Panc1 (cell line): ENCODE measurements around the gene ZC3H15.

Source experiments
- POLR2AphosphoS5 ChIP-seq: IDR thresholded peaks from 2 replicates; pipeline ENCODE4 v1.6.1; 2012; ENCODE audit warnings: mild to moderate bottlenecking, low read depth, low read length, moderate library complexity
- SIN3A ChIP-seq: IDR thresholded peaks from 2 replicates; pipeline ENCODE4 v1.6.1; 2012; ENCODE audit warnings: low read depth, mild to moderate bottlenecking, low read length, moderate library complexity, borderline replicate concordance; ENCODE audit not compliant: insufficient read depth
- TCF7L2 ChIP-seq: IDR thresholded peaks from 2 replicates; pipeline ENCODE4 v1.6.1; 2011; ENCODE audit warnings: mild to moderate bottlenecking, low read depth, low read length, inconsistent platforms
- TF ChIP-seq, protein P1 (sequence below): fragments of 450-650 bp; IDR thresholded peaks from 2 replicates; pipeline ENCODE4 v1.5.1; 2017; ENCODE audit warnings: mild to moderate bottlenecking
- TF ChIP-seq, protein P2 (sequence below), 2 experiments: IDR thresholded peaks; 2 replicates each; pipeline ENCODE4 v1.6.1; 2011 to 2012; ENCODE audit warnings: low read depth in 2 of 2, control low read depth in 1 of 2, low read length in 1 of 2, mild to moderate bottlenecking in 1 of 2, moderate library complexity in 1 of 2; ENCODE audit not compliant: insufficient read depth in 1 of 2

DNA sequence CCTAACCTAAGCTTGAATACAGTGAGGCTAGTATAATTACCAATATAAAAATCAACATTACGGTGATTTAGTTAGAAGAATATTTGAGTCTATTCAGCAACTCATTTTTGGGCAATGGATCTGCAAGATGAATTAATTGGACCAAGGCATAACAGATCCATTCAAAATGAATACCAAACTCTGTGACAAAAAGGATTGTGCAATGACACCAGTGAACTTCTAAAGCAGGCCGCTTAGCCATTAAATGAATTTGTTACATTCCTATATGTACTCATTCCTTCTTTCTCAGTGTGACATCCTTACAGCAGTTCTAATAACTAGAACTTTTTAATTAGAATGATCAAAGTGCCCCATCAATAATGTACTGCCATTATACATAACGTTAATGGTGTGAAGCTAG is 44.3 kb downstream of the ZC3H15 start:
- TF ChIP-seq, protein P1, sequence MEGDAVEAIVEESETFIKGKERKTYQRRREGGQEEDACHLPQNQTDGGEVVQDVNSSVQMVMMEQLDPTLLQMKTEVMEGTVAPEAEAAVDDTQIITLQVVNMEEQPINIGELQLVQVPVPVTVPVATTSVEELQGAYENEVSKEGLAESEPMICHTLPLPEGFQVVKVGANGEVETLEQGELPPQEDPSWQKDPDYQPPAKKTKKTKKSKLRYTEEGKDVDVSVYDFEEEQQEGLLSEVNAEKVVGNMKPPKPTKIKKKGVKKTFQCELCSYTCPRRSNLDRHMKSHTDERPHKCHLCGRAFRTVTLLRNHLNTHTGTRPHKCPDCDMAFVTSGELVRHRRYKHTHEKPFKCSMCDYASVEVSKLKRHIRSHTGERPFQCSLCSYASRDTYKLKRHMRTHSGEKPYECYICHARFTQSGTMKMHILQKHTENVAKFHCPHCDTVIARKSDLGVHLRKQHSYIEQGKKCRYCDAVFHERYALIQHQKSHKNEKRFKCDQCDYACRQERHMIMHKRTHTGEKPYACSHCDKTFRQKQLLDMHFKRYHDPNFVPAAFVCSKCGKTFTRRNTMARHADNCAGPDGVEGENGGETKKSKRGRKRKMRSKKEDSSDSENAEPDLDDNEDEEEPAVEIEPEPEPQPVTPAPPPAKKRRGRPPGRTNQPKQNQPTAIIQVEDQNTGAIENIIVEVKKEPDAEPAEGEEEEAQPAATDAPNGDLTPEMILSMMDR: no peak
- TF ChIP-seq, protein P2, sequence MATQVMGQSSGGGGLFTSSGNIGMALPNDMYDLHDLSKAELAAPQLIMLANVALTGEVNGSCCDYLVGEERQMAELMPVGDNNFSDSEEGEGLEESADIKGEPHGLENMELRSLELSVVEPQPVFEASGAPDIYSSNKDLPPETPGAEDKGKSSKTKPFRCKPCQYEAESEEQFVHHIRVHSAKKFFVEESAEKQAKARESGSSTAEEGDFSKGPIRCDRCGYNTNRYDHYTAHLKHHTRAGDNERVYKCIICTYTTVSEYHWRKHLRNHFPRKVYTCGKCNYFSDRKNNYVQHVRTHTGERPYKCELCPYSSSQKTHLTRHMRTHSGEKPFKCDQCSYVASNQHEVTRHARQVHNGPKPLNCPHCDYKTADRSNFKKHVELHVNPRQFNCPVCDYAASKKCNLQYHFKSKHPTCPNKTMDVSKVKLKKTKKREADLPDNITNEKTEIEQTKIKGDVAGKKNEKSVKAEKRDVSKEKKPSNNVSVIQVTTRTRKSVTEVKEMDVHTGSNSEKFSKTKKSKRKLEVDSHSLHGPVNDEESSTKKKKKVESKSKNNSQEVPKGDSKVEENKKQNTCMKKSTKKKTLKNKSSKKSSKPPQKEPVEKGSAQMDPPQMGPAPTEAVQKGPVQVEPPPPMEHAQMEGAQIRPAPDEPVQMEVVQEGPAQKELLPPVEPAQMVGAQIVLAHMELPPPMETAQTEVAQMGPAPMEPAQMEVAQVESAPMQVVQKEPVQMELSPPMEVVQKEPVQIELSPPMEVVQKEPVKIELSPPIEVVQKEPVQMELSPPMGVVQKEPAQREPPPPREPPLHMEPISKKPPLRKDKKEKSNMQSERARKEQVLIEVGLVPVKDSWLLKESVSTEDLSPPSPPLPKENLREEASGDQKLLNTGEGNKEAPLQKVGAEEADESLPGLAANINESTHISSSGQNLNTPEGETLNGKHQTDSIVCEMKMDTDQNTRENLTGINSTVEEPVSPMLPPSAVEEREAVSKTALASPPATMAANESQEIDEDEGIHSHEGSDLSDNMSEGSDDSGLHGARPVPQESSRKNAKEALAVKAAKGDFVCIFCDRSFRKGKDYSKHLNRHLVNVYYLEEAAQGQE (IDR thresholded peaks at IDR 0.05; ENCODE audit: insufficient read depth in 1 of 2, low read depth in 2 of 2, low read length in 1 of 2): no peak
- TF ChIP-seq TCF7L2: no peak
- no peak for TF ChIP-seq POLR2AphosphoS5
- no peak for TF ChIP-seq SIN3A
